ENCODE results near the gene EDDM3A. TPM values are rescaled to one million over a fixed set of nuclear protein-coding genes. Genes with fewer than 3 reads are reported as not detected.
A peak's percentile ranks its signal among the peaks of the same experiment; 100 is the strongest.
"Not testable (repeated sequence)": the region's sequence is repeated elsewhere in the genome, so short reads cannot be mapped to it uniquely, and the experiment has no call there.

The EDDM3A gene
- total and polyA plus RNA-seq, 4 experiments from 2014 or later, result not detected

DNA sequence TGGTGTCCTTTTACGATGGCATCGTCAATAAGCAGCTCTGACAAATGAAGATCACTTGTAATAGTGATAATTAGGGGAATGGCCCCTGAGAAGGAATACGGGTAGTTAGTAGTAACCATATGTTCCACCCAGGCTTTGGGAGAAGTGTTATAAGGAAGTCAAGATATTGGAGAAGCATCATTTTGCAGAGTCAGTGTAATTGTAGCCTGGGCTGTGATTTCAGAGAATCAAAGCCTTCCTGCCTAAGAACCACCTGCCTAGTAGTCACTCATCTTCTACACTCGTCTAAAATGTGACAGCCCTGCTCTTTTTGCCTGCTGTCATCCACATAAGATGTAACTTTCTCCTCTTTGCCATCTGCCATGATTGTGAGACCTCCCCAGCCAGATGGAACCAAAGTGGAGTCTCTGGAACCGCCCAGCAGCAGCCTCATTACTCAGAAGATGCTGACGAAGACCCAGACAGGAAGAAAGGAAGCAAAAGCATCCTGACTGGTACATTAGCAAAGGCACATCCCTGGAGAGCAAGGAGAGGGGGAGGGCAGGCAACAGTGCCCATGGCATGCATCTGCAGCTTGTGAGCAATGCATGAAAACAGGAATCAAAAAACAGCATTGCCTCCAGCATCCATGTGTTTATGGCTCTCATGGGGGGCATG is 12.6 kb upstream of the EDDM3A start:
- Histone ChIP-seq H3K9me3 (ENCODE audit: control insufficient read depth in 1 of 2, low read length in 2 of 2) (no peaks in the 10 kb centered on the region), H3K27ac (ENCODE audit: low read depth, low read length) (no peak overlapping the region), H3K36me3 (ENCODE audit: insufficient read depth, low read length) (no peaks in the 10 kb centered on the region), H3K4me1 (ENCODE audit: insufficient read depth, low read length) (no peaks in the 10 kb centered on the region), H3K4me3 (ENCODE audit: low read length in 2 of 2) (no peak overlapping the region), H3K27me3 (ENCODE audit: insufficient read depth, low read length) (no peaks in the 10 kb centered on the region)
- Mint-ChIP-seq H3K36me3 (no peaks in the 10 kb centered on the region), H3K27ac (no peak overlapping the region), H3K9me3 (no peaks in the 10 kb centered on the region), H3K4me3 (no peak overlapping the region), H3K4me1 (no peaks in the 10 kb centered on the region), H3K27me3 (peaks cover 4 to 7% of the 10 kb centered on the region in 2 donors)
- intact Hi-C loops (cut with micrococcal nuclease), result no loop called here
- DNase-seq, result no peak
- CTCF ChIA-PET (ENCODE audit: partially characterized antibody), result interaction anchor here (1.0 to 1.3 kb wide), 2 partner anchors 36 to 124 kb away, joined by 3 to 4 read pairs; no protein-coding TSS in a partner anchor
- POLR2A ChIA-PET (ENCODE audit: partially characterized antibody), result no interaction called here

DNA sequence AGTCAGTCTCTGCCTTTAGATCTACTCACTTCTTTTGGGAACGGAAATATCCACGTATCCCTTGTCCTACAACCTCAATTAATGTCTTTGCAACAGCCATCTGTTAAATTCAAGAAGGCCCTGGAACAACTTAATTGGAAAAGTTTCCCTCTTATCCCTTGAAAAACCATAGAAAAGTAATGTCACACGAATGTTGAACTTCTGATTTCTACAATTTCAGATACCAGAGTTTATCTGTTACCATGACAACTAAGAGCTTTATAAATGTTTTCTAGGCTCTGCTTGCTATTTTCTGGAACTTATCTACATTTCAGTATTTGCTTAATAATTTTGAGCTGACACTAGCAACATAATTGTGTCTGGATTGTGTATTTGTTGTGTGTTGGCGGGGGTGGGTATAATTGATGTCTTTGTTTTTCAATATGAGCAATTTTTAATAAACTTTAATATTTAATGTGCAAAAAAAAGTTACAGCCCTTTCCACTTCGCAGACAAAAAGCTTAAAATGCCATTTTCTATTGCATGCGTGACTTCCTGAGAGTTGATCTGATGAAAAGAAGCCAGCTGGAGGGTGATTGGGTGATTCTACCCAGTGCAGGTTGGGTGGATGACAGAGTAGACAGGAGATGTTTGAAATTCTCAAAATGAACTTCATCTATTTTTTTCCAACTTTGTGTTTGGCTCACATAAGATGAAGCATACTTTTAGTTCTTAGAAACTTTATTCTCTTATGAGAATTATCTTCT is 11.8 kb upstream of the EDDM3A start:
- POLR2A ChIA-PET (ENCODE audit: partially characterized antibody), result no interaction called here

DNA sequence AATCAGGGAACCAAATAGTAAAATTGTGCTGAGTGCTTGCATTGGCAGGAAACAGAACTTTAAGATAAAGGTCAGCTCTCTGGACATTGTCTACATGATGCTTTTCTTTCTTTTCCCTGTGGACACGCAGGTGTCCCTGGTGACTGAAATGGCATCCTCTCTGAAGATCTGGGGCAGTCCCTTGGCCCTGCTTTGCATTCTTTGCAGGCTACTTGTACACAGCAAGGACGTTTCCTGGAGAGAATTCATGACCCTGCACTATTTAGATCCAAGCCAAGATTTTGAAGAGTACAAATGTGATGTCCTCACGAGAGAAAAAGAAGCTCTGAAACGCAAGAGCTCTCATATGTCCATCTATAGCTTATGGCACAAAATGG is 11.3 kb upstream of the EDDM3A start:
- Mint-ChIP-seq H3K36me3 (no peaks in the 10 kb centered on the region), H3K9me3 (no peaks in the 10 kb centered on the region), H3K4me1 (no peaks in the 10 kb centered on the region), H3K4me3 (peak overlapping the region in 1 of 8 donors; percentile 49), H3K27ac (no peak overlapping the region), H3K27me3 (peaks cover 4 to 7% of the 10 kb centered on the region in 2 donors)
- Histone ChIP-seq H3K36me3 (ENCODE audit: insufficient read depth, low read length) (no peaks in the 10 kb centered on the region), H3K27me3 (ENCODE audit: insufficient read depth, low read length) (no peaks in the 10 kb centered on the region), H3K4me1 (ENCODE audit: insufficient read depth, low read length) (no peaks in the 10 kb centered on the region), H3K27ac (ENCODE audit: low read depth, low read length) (no peak overlapping the region), H3K4me3 (ENCODE audit: low read length in 2 of 2) (no peak overlapping the region), H3K9me3 (ENCODE audit: control insufficient read depth in 1 of 2, low read length in 2 of 2) (no peaks in the 10 kb centered on the region)
- no peak for DNase-seq
- CTCF ChIA-PET (ENCODE audit: partially characterized antibody), result no interaction called here
- POLR2A ChIA-PET (ENCODE audit: partially characterized antibody), result no interaction called here
- intact Hi-C loops (cut with micrococcal nuclease), result no loop called here

More for the DNA sequence above, 11.8 kb upstream of the EDDM3A start:
- Mint-ChIP-seq H3K9me3 (no peaks in the 10 kb centered on the region), H3K27ac (no peak overlapping the region), H3K4me3 (no peak overlapping the region), H3K36me3 (no peaks in the 10 kb centered on the region), H3K27me3 (peaks cover 4 to 7% of the 10 kb centered on the region in 2 donors), H3K4me1 (no peaks in the 10 kb centered on the region)
- Histone ChIP-seq H3K27me3 (ENCODE audit: insufficient read depth, low read length) (no peaks in the 10 kb centered on the region), H3K27ac (ENCODE audit: low read depth, low read length) (no peak overlapping the region), H3K4me3 (ENCODE audit: low read length in 2 of 2) (no peak overlapping the region), H3K4me1 (ENCODE audit: insufficient read depth, low read length) (no peaks in the 10 kb centered on the region), H3K9me3 (ENCODE audit: control insufficient read depth in 1 of 2, low read length in 2 of 2) (no peaks in the 10 kb centered on the region), H3K36me3 (ENCODE audit: insufficient read depth, low read length) (no peaks in the 10 kb centered on the region)
- DNase-seq, result no peak
- CTCF ChIA-PET (ENCODE audit: partially characterized antibody), result interaction anchor here (1.3 kb wide), 1 partner anchor 124 kb away, joined by 4 read pairs; no protein-coding TSS in a partner anchor
- intact Hi-C loops (cut with micrococcal nuclease), result no loop called here

DNA sequence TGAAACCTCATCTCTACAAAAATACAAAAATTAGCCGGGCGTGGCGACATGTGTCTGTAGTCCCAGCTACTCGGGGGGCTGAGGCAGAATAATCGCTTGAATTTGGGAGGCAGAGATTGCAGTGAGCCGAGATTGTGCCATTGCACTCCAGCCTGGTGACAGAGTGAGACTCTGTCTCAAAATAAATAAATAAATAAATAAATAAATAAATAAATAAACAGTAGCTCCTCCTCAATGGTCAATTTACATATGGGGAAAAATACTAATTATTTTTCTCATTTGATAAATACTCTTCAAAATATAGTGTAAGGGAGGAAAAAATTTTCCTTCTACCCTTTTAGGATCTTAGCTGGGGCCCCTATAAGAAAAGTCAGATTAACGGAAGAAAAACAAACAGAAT is 7.4 kb upstream of the EDDM3A start:
- CTCF ChIA-PET (ENCODE audit: partially characterized antibody), result interaction anchor here (1.6 to 2.0 kb wide), 2 partner anchors 8 to 233 kb away, joined by 5 to 6 read pairs; no protein-coding TSS in a partner anchor
- DNase-seq; H3K27me3 ChIP-seq (ENCODE audit: insufficient read depth, low read length); H3K27me3 Mint-ChIP-seq; H3K36me3 Mint-ChIP-seq; H3K4me3 ChIP-seq (ENCODE audit: low read length in 2 of 2); H3K27ac ChIP-seq (ENCODE audit: low read depth, low read length); intact Hi-C loops (cut with micrococcal nuclease); H3K27ac Mint-ChIP-seq; H3K4me1 Mint-ChIP-seq; POLR2A ChIA-PET (ENCODE audit: partially characterized antibody); H3K9me3 ChIP-seq (ENCODE audit: control insufficient read depth in 1 of 2, low read length in 2 of 2); H3K4me3 Mint-ChIP-seq; H3K36me3 ChIP-seq (ENCODE audit: insufficient read depth, low read length); H3K4me1 ChIP-seq (ENCODE audit: insufficient read depth, low read length); H3K9me3 Mint-ChIP-seq: not testable (repeated sequence)

DNA sequence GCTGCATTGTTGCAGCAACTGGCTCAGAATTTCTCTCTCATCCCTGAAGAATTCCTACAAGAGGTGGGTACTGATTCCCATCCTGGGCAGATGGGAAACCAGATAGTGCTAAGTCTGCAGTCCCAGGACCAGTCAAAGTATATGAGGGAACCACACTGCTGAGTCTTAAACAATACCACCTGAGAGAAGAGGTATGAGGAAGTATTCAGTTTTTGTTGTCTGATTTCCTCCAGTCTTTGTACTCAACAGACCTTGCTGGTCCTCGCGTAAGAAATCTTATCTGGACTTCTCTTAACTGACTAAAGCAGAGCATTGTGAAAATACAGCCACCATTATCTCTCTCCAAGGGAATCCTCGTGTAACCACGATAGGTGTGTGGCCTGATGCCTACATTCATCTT is 3.6 kb upstream of the EDDM3A start:
- peak overlapping the region in 1 of 7 donors; percentile 38 for H3K27ac Mint-ChIP-seq
- intact Hi-C loops (cut with micrococcal nuclease), result no loop called here
- H3K27ac ChIP-seq (ENCODE audit: low read depth, low read length), result no peak overlapping the region
- no peaks in the 10 kb centered on the region for H3K4me1 Mint-ChIP-seq
- peaks cover 3 to 8% of the 10 kb centered on the region in 2 donors for H3K27me3 Mint-ChIP-seq
- ChIA-PET POLR2A (ENCODE audit: partially characterized antibody) (no interaction called here), CTCF (ENCODE audit: partially characterized antibody) (no interaction called here)
- H3K4me3 ChIP-seq (ENCODE audit: low read length in 2 of 2), result no peak overlapping the region
- H3K36me3 Mint-ChIP-seq, result no peaks in the 10 kb centered on the region
- no peak overlapping the region for H3K4me3 Mint-ChIP-seq
- H3K9me3 Mint-ChIP-seq, result no peaks in the 10 kb centered on the region
- H3K4me1 ChIP-seq (ENCODE audit: insufficient read depth, low read length), result no peaks in the 10 kb centered on the region
- DNase-seq, result no peak
- no peaks in the 10 kb centered on the region for H3K36me3 ChIP-seq (ENCODE audit: insufficient read depth, low read length)
- no peaks in the 10 kb centered on the region for H3K9me3 ChIP-seq (ENCODE audit: control insufficient read depth in 1 of 2, low read length in 2 of 2)
- no peaks in the 10 kb centered on the region for H3K27me3 ChIP-seq (ENCODE audit: insufficient read depth, low read length)

DNA sequence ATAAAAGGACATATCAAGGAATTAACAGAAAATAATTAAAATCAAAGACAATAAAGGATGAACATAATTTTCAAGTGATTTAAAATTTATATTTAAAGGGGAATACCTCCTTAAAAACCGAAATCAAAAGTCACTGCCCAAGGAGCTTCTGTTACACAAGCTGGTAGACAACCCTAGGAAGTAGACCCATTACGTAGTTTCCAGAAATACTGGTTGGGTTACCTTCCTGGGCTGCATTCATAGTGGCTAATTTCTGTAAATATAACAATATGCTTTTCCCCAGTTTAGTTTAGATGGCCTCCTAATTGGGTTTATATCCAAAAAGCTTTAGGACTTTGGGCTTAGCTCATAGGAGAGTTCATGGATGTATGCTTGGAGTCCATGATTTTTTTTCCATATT is 2.1 kb upstream of the EDDM3A start:
- DNase-seq, result no peak
- no peak overlapping the region for H3K27ac ChIP-seq (ENCODE audit: low read depth, low read length)
- H3K27me3 Mint-ChIP-seq, result peaks cover 2 to 8% of the 10 kb centered on the region in 2 donors
- CTCF ChIA-PET (ENCODE audit: partially characterized antibody), result interaction anchor here (0.9 kb wide), 1 partner anchor 47 kb away, joined by 3 read pairs; no protein-coding TSS in a partner anchor
- no peaks in the 10 kb centered on the region for H3K36me3 ChIP-seq (ENCODE audit: insufficient read depth, low read length)
- no peak overlapping the region for H3K4me3 Mint-ChIP-seq
- H3K36me3 Mint-ChIP-seq, result no peaks in the 10 kb centered on the region
- no peaks in the 10 kb centered on the region for H3K4me1 ChIP-seq (ENCODE audit: insufficient read depth, low read length)
- POLR2A ChIA-PET (ENCODE audit: partially characterized antibody), result no interaction called here
- H3K9me3 Mint-ChIP-seq, result no peaks in the 10 kb centered on the region
- no peak overlapping the region for H3K4me3 ChIP-seq (ENCODE audit: low read length in 2 of 2)
- H3K9me3 ChIP-seq (ENCODE audit: control insufficient read depth in 1 of 2, low read length in 2 of 2), result no peaks in the 10 kb centered on the region
- H3K4me1 Mint-ChIP-seq, result no peaks in the 10 kb centered on the region
- H3K27ac Mint-ChIP-seq, result no peak overlapping the region
- intact Hi-C loops (cut with micrococcal nuclease), result no loop called here
- H3K27me3 ChIP-seq (ENCODE audit: insufficient read depth, low read length), result no peaks in the 10 kb centered on the region

DNA sequence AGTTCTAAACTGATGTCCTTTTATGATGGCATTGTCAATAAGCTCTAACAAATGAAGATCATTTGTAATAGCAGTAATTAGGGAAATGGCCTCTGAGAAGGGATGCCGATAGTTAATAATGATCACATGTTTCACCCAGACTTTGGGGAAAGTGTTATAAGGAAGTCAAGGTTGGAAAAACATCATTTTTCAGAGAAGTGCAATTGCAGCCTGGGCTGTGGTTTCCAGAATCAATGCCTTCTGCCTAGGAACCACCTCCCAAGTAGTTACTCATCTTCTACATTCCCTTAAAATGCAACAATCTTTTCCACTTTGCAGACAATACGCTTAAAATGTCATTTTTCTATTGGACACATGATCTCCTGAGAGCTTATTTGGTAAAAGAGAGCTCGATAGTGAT is 879 bp downstream of the EDDM3A start:
- no peaks in the 10 kb centered on the region for H3K36me3 Mint-ChIP-seq
- CTCF ChIA-PET (ENCODE audit: partially characterized antibody), result interaction anchor here (1.0 kb wide), 1 partner anchor 12 kb away, joined by 3 read pairs; no protein-coding TSS in a partner anchor

More for the DNA sequence above, 879 bp downstream of the EDDM3A start:
- POLR2A ChIA-PET (ENCODE audit: partially characterized antibody), result no interaction called here
- Mint-ChIP-seq H3K27ac (no peak overlapping the region), H3K4me1 (no peaks in the 10 kb centered on the region), H3K4me3 (no peak overlapping the region), H3K9me3 (peaks cover 0 to 7% (median 2%) of the 10 kb centered on the region in 8 donors), H3K27me3 (peaks cover 8 to 15% of the 10 kb centered on the region in 2 donors)
- Histone ChIP-seq H3K27me3 (ENCODE audit: insufficient read depth, low read length) (no peaks in the 10 kb centered on the region), H3K9me3 (ENCODE audit: control insufficient read depth in 1 of 2, low read length in 2 of 2) (no peaks in the 10 kb centered on the region), H3K27ac (ENCODE audit: low read depth, low read length) (no peak overlapping the region), H3K36me3 (ENCODE audit: insufficient read depth, low read length) (no peaks in the 10 kb centered on the region), H3K4me1 (ENCODE audit: insufficient read depth, low read length) (no peaks in the 10 kb centered on the region), H3K4me3 (ENCODE audit: low read length in 2 of 2) (no peak overlapping the region)
- no peak for DNase-seq
- intact Hi-C loops (cut with micrococcal nuclease), result no loop called here

Measured in CD4-positive, alpha-beta memory T cell (primary cell).